Hematopoietic multipotent progenitor cell treated with erythropoietin and hydrocortisone succinate and interleukin-3 and kit ligand, for 17 days (in vitro differentiated cells): Measurements from ENCODE around the gene OPRM1.
"Not testable (repeated sequence)": the region's sequence is repeated elsewhere in the genome, so short reads cannot be mapped to it uniquely, and the experiment has no call there.

Source experiments
- DNase-seq: peaks from one replicate; pipeline ENCODE4 v3.0.0-alpha.2; 2015; ENCODE audit warnings: low spot score

Gene OPRM1

GRCh38 chr6:154154389-154154967, 115.4 kb downstream of the OPRM1 start:
- peak; percentile 48 for DNase-seq

GRCh38 chr6:154156135-154156896, 117.3 kb downstream of the OPRM1 start:
- no peak for DNase-seq

GRCh38 chr6:154157082-154157481, 118.0 kb downstream of the OPRM1 start:
- no peak for DNase-seq

- no peak for DNase-seq
Measured at GRCh38 chr6:154157706-154158105, 118.7 kb downstream of the OPRM1 start.

DNA sequence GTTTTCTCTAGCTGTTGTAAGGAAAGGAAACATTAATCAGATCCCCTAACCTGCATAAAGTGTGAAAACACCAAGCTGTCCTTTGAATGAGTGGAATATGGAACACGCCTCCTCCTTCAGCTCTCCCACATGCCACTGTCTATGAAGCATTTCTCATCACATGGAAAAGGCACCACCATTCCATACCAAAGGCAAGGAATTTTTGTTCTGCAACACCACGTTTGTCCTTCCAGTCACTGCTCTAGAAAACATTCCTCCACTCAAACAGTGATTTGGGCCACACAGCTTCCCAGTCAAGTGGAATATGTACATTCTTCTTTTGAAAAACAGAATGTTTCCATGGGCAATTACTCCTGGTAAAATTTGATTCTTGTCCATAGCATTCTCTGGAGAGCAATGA, 120.1 kb downstream of the OPRM1 start:
- no peak for DNase-seq

DNA sequence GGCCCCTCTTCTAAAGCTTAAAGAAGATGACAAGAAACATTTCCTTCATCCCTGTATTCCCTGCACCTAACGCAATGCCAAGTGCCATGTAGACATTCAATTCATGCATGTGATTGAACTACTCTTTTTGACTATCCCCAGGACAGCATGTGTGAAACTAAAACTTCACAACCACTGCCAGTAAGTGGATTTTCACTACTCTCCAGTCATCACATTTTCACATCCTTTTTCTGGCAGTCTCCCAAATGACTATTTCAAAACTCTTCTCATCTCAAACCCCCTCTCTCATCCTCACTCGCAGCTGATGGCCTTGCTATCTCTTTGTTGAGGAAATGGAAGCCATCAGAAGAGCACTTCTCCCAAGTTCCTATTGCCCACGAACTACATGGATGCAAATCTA, 122.6 kb downstream of the OPRM1 start:
- no peak for DNase-seq

- no peak for DNase-seq
Measured at GRCh38 chr6:154164397-154164796, 125.4 kb downstream of the OPRM1 start.

DNA sequence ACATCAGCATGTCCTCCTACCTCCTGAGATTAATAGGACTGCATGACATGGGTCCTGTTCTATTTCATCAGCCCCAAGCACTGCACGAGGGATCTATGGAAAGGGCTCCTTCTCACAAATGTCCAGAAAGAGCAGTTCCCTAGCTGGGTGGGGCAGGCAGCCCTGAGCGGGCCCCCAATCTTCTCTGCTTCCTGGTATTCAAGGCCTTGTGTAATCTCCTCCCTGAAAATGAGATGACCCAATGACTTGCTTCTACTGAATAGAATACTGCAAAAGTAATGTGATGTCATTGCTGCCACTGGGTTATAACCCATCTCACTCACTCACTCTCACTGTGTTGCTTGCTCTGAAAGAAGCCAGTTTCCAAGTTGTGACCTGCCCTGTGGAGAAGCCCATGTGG, 126.4 kb downstream of the OPRM1 start:
- no peak for DNase-seq

GRCh38 chr6:154166140-154166539, 127.1 kb downstream of the OPRM1 start:
- DNase-seq = no peak

DNA sequence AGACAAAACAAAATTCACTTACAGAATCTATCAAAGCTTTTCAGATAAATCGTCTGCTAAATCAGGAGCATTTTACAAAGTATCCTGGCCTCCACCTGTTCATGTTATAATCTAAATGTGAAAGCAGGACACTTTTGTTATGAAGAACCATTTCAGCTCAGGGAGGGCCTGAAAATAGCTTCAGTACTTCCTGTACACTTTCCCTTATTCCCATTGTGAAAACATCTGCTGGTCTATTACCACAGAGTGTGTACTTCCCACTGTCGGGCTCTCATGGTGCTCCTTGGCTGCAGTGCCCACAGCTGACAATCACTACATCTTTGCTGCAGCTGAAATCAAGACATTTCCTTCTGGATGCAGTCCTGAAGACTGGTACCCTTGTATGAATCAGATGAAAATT, 128.1 kb downstream of the OPRM1 start:
- no peak for DNase-seq

DNA sequence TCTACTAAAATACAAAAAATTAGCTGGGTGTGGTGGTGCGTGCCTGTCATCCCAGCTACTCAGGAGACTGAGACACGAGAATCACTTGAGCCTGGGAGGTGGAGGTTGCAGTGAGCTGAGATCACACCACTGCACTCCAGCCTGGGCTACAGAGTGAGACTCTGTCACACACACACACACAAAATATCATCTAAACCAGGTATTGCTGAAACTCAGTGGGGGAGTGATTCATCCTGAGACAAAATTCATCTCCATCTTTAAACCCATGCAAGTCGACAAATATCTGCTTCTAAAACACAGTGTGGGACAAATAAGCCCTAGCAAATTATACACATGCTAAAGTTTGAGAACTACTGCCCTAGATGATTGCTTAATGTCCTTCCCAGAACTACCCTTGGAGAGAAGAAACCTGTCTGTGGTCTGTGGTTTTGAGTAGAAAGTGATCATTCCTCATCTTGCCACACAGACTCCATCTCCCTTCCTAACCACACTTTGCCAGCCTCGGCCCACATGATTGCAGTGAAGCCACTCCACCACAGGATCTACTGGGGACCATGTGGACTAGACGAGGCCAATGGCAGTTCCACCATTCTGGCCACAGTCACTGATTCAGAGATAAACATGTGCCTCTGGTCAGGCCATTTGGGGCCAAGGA, 130.3 kb downstream of the OPRM1 start:
- DNase-seq = no peak

GRCh38 chr6:154170106-154170505, 131.1 kb downstream of the OPRM1 start:
- DNase-seq = no peak

DNA sequence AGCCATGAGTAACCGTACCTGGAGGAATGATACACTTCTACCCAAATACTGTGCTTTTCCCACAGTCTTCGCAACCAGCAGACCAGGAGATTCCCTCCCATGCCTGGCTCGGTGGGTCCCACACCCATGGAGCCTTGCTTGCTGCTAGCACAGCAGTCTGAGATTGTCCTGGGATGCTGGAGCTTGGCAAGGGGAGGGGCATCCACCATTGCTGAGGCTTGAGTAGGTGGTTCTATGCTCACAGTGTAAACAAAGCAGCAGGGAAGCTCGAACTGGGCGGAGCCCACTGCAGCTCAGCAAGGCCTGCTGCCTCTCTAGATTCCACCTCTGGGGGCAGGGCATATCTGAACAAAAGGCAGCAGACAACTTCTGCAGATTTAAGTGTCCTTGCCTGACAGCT, 133.4 kb downstream of the OPRM1 start:
- DNase-seq = not testable (repeated sequence)

DNA sequence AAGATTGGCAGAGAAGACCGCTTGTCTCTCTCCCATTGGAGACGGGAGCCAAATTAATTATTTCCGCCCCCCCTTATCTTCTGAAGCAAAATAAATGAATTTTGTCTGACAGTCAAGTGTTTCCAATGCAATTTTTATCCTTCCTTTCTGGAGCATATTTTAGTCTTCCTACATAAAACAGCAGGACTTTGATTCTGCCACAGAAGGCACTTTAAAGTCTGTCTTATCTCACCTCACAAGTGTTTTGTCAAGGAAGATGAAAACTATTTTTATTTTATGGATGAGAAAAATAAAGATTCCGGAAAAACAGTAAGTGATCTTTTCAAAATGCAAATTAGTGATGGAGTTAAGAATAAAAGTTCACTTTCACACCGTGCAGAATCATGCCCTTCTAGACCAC, 140.4 kb downstream of the OPRM1 start:
- no peak for DNase-seq

DNA sequence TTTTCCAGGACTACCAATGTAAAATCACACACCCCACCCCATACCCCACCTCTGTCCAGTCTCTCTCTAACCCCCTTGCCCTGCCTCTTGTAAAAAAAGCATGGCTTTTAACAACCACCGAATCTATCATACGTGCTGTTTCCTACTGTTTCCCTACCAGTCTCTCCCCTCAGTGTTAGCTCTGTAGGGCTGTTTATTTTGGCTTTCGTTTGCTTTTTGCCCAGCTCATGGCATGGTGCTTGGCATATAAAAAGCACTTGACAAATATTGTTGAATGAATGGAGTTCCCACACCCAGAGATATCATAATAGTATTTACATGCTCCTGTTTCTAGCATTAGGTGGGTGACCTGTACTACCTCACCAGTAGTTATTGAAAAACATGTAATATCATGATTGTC, 148.2 kb downstream of the OPRM1 start:
- no peak for DNase-seq

- DNase-seq = no peak
Measured at GRCh38 chr6:154187714-154188113, 148.7 kb downstream of the OPRM1 start.

DNA sequence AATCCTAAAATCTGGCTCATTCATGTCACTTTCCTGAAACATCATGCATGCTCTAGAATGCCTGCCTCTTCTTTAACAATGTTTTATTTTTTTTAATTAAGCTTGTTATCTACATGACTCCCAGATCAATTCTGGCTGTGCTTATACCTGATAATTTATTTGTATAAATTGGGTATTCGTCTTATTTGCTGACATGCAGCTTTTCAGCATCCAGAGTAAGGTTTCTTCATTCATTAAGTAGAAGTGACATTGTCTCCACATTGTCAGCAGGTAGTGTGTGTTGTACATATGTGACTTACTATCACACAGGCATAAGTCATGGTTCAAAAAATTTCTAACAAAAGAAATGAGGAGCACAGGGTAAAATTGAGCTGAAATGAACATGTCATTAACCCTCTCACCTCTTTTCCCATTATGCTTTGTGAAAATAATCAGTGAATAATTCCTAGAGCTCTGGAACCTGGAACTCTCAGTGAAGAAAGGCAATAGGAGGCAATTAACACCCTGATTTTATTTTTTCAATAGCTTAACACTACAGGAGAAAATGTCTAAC, 157.4 kb downstream of the OPRM1 start:
- no peak for DNase-seq

DNA sequence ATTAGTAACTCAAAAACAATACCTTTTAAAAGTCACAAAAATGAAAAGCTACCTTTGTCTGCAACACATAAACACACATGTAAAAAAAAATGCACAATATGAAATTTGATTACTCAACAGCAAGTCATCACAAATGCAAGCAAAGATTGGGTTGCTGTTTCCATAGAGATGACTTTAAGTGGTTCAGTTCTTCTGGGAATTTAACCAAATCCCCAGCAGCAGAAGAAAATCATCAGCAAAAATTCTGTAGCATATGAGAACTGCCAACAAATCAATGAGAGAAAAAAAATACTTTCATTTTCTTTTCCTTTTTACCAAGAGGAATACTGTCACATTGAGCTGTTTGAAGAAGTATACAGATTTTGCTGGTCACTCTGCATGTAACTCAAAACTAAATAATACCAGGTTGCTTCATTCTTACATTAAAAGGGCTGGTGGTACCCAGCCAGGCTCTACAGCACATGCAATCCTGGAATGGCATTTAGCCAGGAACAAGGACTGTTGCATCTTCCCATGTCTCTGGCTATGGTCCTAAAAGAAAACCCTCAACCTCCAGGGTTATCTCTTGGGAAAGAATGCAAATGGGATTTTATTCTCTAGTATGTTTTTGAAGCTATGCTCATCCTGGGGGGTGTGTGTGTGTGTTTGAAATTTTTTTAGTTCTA, 158.3 kb downstream of the OPRM1 start:
- no peak for DNase-seq

GRCh38 chr6:154201688-154202087, 162.6 kb downstream of the OPRM1 start:
- DNase-seq = not testable (repeated sequence)

DNA sequence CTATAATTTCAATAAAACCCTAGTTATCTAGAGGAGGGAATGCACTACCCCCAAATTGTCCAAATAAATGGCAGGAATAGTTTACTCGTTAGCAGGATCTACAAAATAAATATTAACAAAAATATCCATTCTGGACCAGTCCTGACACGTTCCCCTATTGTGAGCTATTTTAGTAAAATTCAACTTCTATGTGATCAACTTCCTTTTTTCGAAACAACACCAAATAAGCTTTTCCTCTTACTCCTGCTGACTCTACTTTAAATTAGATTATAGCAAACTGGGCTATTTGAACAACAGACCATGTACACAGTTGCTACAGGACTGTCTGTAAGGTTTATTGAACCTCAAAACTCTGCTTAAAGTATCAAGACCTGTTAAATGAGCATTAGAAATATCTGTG, 163.3 kb downstream of the OPRM1 start:
- no peak for DNase-seq

GRCh38 chr6:154202958-154203357, 163.9 kb downstream of the OPRM1 start:
- DNase-seq = no peak

DNA sequence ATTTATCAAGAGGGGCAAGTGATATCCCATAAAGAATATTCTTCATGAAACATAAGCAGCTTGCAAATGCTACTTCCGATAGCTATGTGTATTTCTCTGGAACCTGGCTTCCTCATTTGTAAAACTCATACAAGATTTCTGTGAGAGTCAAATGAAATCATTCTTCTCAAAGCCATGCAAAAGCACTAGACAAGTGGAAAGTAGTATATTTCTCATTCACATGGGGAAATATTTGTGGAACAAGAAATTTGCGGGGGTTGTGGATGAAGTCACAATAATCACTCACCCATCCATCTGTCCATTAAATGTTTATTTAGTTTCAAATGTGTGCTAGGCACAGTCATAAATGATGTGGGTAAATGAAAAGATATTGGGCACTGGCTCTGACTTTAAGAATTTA, 167.1 kb downstream of the OPRM1 start:
- no peak for DNase-seq

GRCh38 chr6:154206996-154207395, 168.0 kb downstream of the OPRM1 start:
- DNase-seq = no peak
